K562 (cell line): ENCODE measurements around the gene CBY3. TPM values are rescaled to one million over a fixed set of nuclear protein-coding genes. Genes with fewer than 3 reads are reported as not detected.

Experiments used
- BRD4 ChIP-seq: fragments of 200-600 bp; sonication (generic); IDR thresholded peaks from 2 replicates; pipeline ENCODE4 v1.6.1; 2017; ENCODE audit warnings: inconsistent platforms
- GABPA ChIP-seq: fragments of 200-800 bp; sonication (Bioruptor generic); conservative IDR thresholded peaks from 2 replicates; pipeline ENCODE4 v1.6.1; 2016; ENCODE audit warnings: low read depth, missing genetic modification characterization, missing compliant biosample characterization
- GABPB1 ChIP-seq: sonication (generic); formaldehyde crosslinking; IDR thresholded peaks from 2 replicates; pipeline ENCODE4 v1.8.0; 2022; ENCODE audit warnings: mild to moderate bottlenecking, missing genetic modification reagents
- KAT7 ChIP-seq: sonication (generic); formaldehyde crosslinking; IDR thresholded peaks from 2 replicates; pipeline ENCODE4 v1.8.0; 2022; ENCODE audit warnings: missing genetic modification reagents, mild to moderate bottlenecking, borderline replicate concordance
- NR3C1 ChIP-seq: sonication (generic); formaldehyde crosslinking; IDR thresholded peaks from 2 replicates; pipeline ENCODE4 v1.8.1; 2022; ENCODE audit warnings: missing genetic modification reagents
- RAD21 ChIP-seq, 2 experiments: fragments of 250-450 bp in 1 of 2; fragments of 450-650 bp in 1 of 2; sonication (Bioruptor Pico) in 1 of 2; formaldehyde crosslinking in 1 of 2; IDR thresholded peaks in 1 of 2; conservative IDR thresholded peaks in 1 of 2; 2 replicates each; pipeline versions ENCODE4 v1.4.0 to v1.8.0; 2020 to 2022; ENCODE audit warnings: mild to moderate bottlenecking in 2 of 2, moderate library complexity in 1 of 2
- RUNX1 ChIP-seq: sonication (generic); IDR thresholded peaks from 2 replicates; pipeline ENCODE4 v1.6.1; 2016; ENCODE audit warnings: antibody characterized with exemption, low read depth
- TOE1 ChIP-seq, 2 experiments: fragments of 450-650 bp in 1 of 2; sonication (generic) in 1 of 2; formaldehyde crosslinking in 1 of 2; IDR thresholded peaks; 2 replicates each; pipeline versions ENCODE4 v1.7.1 to v1.8.0; 2016 to 2022; ENCODE audit warnings: borderline replicate concordance in 2 of 2, mild to moderate bottlenecking in 2 of 2, antibody characterized with exemption in 1 of 2, inconsistent platforms in 1 of 2, low read depth in 1 of 2, missing genetic modification reagents in 1 of 2, moderate library complexity in 1 of 2
- ZNF785 ChIP-seq: fragments of 250-450 bp; sonication (Bioruptor Pico); IDR thresholded peaks from 2 replicates; pipeline ENCODE4 v1.4.0; 2020; ENCODE audit warnings: mild to moderate bottlenecking
- polyA plus RNA-seq, 8 experiments: library from polyadenylated mRNA; depleted of rRNA in 4 of 8; stranded (reverse) in 5 of 8; unstranded in 3 of 8; fragments of >200 nt; fragmentation: Nextera tagmentation in 2 of 8; fragmentation: Illumina TruSeq in 1 of 8; extraction: Ambion mirVana in 2 of 8; extraction: Trizol in 1 of 8; gene quantifications; 2 replicates each; pipeline versions ENCODE4 v1.2.1 to v1.2.3, GENCODE V29; 2011 to 2014; ENCODE audit warnings: inconsistent platforms in 1 of 8, missing spikeins in 1 of 8
- total RNA-seq, 7 experiments: library from RNA; depleted of rRNA in 6 of 7; stranded (reverse); fragments of >200 nt in 6 of 7; fragmentation: Illumina TruSeq in 2 of 7; extraction: Trizol in 2 of 7; gene quantifications; 2 replicates each; pipeline versions ENCODE4 v1.2.1 to v1.2.3, GENCODE V29; 2011 to 2021; ENCODE audit warnings: low replicate concordance in 1 of 7
- TF ChIP-seq, protein P1 (sequence below): sonication (generic); formaldehyde crosslinking; IDR thresholded peaks from 2 replicates; pipeline ENCODE4 v1.4.0; 2020; ENCODE audit warnings: mild to moderate bottlenecking, missing genetic modification reagents
- TF ChIP-seq, protein P2 (sequence below): fragments of 250-450 bp; sonication (Bioruptor Pico); IDR thresholded peaks from 2 replicates; pipeline ENCODE4 v1.8.0; 2022; ENCODE audit warnings: moderate library complexity, mild to moderate bottlenecking, inconsistent platforms
- TF ChIP-seq, protein P3 (sequence below): fragments of 450-650 bp; formaldehyde crosslinking; conservative IDR thresholded peaks from 2 replicates; pipeline ENCODE4 v1.4.0; 2022; ENCODE audit warnings: mild to moderate bottlenecking, missing genetic modification characterization
- TF ChIP-seq, protein P4 (sequence below), 2 experiments: fragments of 450-650 bp; IDR thresholded peaks; 2 replicates each; pipeline ENCODE4 v1.6.1; 2016

CBY3 gene
- total and polyA plus RNA-seq, 9 of the 15 experiments (the other 6 are each of a cell fraction or from before 2014, with no cell fraction given), result not detected

DNA sequence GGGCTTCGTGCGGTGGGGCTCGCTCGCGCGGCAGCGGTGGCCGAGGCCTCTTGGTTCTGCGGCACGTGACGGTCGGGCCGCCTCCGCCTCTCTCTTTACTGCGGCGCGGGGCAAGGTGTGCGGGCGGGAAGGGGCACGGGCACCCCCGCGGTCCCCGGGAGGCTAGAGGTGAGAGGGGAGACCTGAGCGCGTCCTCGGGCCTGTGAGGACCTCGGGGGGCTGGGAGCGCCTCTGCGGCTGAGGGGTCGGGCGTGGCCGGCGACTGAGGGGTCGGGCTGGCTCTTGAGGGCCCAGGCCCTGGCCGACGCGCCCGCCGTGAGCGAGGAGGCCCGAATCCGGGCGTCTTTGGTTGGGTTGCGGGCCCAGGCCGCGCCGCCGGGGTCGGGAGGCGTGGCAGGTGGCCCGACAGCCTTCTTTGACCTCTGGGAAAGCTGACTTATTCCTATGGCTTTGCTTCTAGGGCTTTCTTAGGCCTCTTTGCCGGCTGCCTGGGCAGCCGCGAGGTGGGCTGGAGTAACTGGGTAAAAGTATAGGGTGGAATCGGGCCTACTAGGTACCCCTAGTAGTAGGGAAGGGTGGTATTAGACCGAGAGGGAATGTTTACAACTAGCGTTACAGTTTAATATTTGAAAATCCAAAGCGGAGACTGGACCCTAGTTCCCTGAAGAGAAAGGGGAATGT, 18.2 kb upstream of the CBY3 start, which contains the start of gene CANX (continued):
- TF ChIP-seq ZNF785, result no peak
- TF ChIP-seq, protein P1, sequence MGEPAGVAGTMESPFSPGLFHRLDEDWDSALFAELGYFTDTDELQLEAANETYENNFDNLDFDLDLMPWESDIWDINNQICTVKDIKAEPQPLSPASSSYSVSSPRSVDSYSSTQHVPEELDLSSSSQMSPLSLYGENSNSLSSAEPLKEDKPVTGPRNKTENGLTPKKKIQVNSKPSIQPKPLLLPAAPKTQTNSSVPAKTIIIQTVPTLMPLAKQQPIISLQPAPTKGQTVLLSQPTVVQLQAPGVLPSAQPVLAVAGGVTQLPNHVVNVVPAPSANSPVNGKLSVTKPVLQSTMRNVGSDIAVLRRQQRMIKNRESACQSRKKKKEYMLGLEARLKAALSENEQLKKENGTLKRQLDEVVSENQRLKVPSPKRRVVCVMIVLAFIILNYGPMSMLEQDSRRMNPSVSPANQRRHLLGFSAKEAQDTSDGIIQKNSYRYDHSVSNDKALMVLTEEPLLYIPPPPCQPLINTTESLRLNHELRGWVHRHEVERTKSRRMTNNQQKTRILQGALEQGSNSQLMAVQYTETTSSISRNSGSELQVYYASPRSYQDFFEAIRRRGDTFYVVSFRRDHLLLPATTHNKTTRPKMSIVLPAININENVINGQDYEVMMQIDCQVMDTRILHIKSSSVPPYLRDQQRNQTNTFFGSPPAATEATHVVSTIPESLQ, result no peak; the same call in 1 of the 2 replicates
- TF ChIP-seq, protein P2, sequence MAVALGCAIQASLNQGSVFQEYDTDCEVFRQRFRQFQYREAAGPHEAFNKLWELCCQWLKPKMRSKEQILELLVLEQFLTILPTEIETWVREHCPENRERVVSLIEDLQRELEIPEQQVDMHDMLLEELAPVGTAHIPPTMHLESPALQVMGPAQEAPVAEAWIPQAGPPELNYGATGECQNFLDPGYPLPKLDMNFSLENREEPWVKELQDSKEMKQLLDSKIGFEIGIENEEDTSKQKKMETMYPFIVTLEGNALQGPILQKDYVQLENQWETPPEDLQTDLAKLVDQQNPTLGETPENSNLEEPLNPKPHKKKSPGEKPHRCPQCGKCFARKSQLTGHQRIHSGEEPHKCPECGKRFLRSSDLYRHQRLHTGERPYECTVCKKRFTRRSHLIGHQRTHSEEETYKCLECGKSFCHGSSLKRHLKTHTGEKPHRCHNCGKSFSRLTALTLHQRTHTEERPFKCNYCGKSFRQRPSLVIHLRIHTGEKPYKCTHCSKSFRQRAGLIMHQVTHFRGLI, result no peak
- no peak; the same call in 1 of the 2 replicates for TF ChIP-seq TOE1 (IDR thresholded peaks at IDR 0.05; ENCODE audit: borderline replicate concordance)
- TF ChIP-seq TOE1 (CRISPR knock-in tag; IDR thresholded peaks at IDR 0.05; ENCODE audit: borderline replicate concordance, low read depth), result no peak
- TF ChIP-seq RUNX1, result no peak
- TF ChIP-seq BRD4, result peak; percentile 93; the same call in 1 of the 2 replicates
- no peak for TF ChIP-seq RAD21 (CRISPR knock-in tag; conservative IDR thresholded peaks at IDR 0.05 in 1 of 2, IDR thresholded peaks at IDR 0.05 in 1 of 2)
- TF ChIP-seq, protein P3, sequence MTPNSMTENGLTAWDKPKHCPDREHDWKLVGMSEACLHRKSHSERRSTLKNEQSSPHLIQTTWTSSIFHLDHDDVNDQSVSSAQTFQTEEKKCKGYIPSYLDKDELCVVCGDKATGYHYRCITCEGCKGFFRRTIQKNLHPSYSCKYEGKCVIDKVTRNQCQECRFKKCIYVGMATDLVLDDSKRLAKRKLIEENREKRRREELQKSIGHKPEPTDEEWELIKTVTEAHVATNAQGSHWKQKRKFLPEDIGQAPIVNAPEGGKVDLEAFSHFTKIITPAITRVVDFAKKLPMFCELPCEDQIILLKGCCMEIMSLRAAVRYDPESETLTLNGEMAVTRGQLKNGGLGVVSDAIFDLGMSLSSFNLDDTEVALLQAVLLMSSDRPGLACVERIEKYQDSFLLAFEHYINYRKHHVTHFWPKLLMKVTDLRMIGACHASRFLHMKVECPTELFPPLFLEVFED (CRISPR knock-in tag), result no peak
- TF ChIP-seq, protein P4, sequence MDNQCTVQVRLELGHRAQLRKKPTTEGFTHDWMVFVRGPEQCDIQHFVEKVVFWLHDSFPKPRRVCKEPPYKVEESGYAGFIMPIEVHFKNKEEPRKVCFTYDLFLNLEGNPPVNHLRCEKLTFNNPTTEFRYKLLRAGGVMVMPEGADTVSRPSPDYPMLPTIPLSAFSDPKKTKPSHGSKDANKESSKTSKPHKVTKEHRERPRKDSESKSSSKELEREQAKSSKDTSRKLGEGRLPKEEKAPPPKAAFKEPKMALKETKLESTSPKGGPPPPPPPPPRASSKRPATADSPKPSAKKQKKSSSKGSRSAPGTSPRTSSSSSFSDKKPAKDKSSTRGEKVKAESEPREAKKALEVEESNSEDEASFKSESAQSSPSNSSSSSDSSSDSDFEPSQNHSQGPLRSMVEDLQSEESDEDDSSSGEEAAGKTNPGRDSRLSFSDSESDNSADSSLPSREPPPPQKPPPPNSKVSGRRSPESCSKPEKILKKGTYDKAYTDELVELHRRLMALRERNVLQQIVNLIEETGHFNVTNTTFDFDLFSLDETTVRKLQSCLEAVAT (IDR thresholded peaks at IDR 0.05), result peak in 1 of 2 experiments; percentile 10; a peak in 3 of 4 replicates
- peak; percentile 52; the same call in 1 of the 2 replicates for TF ChIP-seq KAT7 (CRISPR knock-in tag)
- TF ChIP-seq GABPA (tag), result peak; percentile 49; the same call in 1 of the 2 replicates
- peak; percentile 73; the same call in 1 of the 2 replicates for TF ChIP-seq NR3C1 (CRISPR knock-in tag)
- peak; percentile 83; the same call in 1 of the 2 replicates for TF ChIP-seq GABPB1
